GM19025 (cell line): ENCODE results near the gene KLF18.
"Not testable (repeated sequence)": the region's sequence is repeated elsewhere in the genome, so short reads cannot be mapped to it uniquely, and the experiment has no call there.

Experiments
- ATAC-seq: cut with Tn5 transposase; IDR thresholded peaks from one replicate; pipeline ENCODE4 v1.9.1; 2021; ENCODE audit warnings: mild to moderate bottlenecking, low read depth, moderate library complexity; ENCODE audit not compliant: unreplicated experiment

The KLF18 gene

DNA sequence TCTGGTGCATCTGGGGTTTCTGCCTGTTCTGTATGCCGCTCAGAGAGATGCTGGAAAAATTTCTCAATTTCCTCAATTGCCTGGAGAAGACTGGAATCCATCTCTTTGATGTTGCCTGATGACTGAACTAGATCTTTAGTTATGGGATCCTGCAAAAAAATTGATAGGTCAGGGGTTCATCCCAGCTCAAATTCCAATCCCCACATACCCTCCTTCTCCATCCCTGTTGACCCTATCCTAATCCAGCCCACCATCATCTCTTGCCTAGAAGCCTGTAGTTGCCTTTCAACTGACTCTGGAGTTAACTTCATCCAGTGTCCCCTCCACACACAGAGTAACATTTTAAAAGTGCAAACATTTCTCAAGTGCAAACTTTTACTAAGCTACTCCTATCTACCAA lies at the start of gene KLF18:
TSS of gene KLF18 (minus strand) at position 101 of the 400 bp plus-strand sequence. CDS start at position 101, 0 bp downstream.
- ATAC-seq: no peak

DNA sequence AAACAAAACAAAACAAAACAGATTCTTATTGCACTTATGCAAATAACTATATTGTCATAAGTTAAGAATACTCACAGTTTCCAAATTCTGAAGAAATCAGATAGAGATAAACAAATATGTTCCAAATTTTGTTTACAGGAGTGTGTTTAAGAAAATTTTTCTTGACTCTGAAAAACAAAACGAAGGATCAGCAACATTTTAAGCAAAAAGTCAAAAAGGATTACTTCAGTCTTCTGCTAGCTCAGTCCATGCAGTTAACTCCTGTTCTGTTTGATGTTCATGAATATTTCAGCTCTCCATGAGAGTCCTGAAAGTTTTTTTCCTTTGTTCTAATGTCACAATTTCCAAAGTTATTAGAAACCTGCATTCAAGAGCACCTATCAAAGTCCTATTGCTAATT lies 33.2 kb upstream of the KLF18 start:
- ATAC-seq: no peak

DNA sequence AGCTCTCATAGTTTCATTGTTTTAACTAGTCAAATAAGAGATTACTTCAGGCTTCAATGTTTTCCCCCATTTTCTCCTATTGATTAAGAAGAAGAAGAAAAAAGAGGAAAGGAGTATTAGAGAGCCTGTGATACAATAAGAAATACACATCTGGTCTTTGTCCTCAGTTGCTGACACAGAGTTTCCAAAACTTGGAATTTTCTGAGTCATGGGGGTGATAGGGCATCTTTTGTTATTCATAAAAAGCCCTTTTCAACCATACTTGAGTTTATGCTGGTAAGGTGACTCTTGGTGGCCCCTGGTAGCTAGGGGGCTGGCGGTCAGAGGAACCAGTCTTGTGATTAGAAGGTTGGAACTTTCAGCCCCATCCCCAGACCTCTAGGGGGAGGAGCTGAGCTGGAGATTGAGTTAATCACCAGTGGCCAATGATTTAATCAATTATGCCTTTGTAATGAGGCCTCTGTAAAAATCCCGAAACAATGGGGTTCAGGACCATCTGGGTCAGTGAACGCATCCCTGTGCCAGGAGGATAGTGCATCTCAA lies 28.9 kb upstream of the KLF18 start:
- no peak for ATAC-seq

DNA sequence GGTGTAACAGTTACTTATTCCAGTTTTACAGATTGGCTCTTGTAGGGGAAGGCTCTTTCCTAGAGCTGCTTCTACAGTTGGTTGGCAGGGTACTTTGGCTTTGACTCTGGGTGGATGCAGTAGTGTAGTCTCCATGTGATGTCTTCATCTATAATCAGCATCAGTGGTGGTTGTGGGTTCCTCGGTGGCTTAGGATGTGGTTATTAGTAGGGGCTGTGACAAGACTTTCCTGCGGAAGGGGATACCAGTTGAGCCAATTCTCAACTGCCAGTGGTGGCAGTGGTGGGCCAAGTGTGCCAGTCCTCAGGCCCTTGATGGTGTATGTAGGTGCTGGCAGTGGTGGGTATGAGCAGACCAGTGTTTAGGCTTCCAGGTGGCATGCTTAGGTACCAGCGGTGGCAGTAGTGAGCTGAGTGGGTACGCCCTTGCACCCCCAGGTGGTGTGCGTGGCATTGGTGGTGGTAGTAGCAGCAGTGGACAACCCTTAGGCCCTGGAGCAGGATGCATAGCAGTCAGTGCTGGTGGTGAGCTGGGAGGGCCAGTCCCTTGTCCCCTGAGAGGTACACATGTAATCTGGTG lies 27.2 kb upstream of the KLF18 start:
- ATAC-seq: no peak

DNA sequence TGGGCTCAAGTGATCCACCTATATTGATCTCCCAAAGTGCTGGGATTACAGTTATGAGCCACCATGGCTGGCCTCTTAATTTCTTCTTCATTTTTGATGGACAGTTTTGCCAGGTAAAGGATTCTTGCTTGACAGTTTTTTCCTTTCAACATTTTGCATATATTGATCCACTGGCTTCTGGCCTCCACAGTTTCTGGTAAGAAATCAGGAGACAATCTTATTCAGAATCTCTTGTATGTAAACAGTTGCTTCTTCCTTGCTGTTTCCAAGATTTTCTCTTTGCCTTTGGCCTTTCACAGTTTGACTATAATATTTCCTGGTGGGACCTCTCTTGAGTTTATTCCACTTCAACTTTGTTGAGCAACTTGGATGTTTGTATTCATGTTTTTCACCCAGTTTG lies 20.1 kb upstream of the KLF18 start:
- no peak for ATAC-seq

DNA sequence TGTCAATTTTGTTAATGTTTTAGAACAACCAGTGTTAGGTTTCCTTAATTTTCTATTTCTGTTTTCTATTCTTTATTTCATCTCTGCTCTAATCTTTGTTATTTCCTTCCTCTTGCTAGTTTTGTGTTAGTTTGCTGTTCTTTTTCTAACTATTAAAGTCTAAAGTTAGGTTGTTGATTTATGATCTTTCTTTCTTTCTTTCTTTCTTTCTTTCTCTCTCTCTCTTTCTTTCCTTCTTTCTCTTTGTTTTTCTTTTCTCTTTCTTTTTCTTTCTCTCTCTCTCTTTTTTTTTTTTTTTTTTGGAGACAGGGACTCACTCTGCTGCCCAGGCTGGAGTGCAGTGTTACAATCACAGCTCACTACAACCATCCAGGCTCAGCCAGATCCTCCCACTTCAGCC lies 17.4 kb upstream of the KLF18 start:
- no peak for ATAC-seq

DNA sequence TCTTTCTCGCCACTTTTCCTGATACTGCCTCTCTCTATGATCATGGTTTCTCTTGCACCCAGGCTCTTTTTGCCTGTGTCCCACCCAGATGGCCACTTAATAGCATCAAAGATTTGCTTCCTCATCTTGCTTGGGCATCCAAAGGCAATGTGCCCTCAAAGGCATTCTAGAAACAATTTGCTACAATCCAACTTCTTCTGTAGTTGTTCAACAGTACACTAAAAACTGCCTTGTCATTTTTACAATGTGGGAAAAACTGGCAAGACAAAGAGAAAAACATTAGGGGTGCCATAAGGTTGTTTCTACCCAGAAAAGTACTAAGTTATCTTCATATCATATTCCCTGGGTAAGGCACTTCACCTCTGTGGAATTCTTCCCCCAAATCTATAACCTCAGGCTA lies 16.5 kb upstream of the KLF18 start:
- ATAC-seq: no peak

DNA sequence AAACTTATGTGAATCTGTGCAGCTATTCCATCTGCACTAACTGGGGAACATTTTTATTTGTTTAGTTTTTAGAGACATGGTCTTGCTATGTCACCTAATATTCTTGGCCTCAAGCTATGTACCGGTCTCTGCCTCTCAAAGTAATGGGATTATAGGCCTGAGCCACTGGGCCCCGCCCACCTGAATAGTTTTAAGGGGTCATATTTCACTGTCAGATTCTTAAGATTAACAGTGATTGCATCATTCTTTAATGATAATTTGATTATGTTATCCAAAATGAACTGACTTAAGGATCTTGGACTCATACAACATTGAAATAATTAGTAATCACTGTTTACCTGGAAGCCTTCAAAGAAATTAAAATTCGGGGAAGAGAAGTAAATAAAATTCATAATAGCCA lies 12.6 kb upstream of the KLF18 start:
- no peak for ATAC-seq

DNA sequence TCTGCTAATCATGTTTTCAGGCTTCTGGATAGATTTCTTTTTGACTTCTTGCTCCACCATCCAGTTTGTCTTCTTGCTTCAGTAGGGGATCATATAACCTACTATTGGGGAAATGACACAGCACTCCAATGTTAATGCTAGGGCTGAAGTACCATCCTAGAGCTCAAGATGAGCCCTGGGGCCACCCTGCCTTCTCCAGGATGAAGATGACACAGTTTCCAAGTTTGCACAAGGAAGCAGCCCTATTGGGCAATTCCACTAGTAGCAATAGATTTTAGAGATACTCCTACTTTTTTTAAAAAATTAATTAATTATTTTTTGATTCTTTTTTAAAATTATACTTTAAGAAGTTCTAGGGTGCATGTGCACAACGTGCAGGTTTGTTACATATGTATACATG lies 11.3 kb upstream of the KLF18 start:
- ATAC-seq: no peak

DNA sequence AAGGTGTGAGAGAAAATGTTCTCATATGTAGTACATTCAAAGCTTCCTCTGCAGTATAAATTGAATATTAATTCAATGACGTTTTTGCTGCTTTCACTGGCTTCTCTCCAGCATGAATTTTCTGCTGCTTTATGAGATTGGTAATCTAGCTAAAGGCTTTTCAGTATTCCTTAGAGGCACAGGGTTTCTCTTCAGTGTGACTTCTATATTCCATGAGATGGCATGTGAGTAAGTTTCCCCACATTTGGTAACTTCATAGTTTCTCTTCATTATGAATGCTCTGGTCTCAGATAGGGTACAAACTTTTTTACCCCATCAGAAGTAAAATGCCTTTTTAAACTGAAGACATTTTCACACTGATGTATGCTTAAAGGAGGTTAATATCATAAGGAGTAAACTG lies 10.4 kb upstream of the KLF18 start:
- ATAC-seq: no peak

DNA sequence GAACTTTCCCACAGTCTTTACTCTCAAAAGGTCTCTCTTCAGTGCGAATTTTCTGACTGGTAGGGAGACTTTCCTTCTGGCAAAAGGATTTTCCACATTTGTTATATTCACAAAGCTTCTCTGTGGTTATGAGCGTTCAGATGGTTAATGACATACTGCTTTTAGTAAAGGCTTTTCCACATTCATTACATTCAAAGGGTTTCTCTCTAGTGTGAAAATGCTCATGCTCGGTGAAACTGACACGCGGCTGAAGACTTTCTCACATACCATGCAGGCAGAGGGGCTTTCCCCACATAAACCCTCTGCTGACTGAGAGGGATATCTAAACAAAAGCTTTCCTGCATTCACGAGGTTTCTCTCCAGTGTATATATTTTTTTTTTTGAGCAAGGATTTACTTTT lies 9.9 kb upstream of the KLF18 start:
- ATAC-seq: no peak

DNA sequence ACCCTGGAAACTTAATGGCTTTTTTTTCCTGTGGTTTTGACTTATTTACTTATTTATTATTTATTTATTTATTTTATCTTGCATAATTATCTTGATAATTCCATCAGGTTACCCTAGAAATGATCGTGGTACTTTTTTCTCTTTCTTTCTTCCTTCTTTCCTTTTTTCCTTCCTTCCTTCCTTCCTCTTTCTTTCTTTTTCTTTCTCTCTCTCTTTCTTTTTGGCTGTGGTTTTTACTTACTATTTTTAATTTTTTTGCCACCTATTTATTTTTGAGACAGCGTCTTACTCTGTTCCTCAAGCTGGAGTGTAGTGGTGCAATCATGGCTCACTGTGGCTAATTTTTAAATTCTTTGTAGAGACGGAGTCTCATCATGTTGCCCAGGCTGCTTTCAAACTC lies 6.2 kb upstream of the KLF18 start:
- no peak for ATAC-seq

DNA sequence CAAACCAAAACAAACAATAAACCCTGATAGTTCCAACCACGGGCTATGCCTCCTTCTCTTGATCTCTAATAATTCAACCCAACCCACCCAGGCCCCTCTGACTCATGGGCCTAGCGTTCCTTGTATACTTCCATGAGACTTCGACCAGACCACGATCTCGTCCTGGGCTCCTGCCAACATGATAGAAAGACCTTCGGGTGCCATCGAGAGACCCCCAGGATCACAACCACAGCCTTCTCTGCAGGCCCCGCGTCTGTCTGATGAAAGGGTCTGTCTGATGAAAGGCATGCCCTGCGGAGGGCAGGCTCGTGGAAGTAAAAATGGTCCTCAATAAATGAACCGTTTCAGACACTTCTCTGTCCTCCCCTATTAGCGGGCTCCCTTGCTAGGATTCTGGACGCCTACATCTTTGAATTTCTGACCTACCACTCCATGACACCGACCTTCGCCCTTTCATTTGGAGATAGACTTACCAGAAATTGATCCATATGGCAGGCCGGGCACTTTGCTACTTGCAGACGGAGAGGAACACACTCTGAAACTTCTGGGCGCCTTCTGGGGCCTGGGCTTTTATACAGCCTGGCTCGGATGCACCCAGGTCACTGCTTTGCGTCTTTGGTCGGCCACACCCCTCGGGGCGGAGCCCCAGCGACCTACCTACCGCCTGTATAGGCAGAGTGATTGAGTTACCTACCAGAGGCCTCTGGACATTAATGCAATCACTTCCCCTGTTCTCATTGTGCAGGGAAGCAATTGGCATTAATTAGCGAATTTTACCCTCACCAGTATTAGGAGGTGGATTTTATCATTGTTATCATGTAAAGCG lies 5.3 kb upstream of the KLF18 start:
- ATAC-seq: no peak

DNA sequence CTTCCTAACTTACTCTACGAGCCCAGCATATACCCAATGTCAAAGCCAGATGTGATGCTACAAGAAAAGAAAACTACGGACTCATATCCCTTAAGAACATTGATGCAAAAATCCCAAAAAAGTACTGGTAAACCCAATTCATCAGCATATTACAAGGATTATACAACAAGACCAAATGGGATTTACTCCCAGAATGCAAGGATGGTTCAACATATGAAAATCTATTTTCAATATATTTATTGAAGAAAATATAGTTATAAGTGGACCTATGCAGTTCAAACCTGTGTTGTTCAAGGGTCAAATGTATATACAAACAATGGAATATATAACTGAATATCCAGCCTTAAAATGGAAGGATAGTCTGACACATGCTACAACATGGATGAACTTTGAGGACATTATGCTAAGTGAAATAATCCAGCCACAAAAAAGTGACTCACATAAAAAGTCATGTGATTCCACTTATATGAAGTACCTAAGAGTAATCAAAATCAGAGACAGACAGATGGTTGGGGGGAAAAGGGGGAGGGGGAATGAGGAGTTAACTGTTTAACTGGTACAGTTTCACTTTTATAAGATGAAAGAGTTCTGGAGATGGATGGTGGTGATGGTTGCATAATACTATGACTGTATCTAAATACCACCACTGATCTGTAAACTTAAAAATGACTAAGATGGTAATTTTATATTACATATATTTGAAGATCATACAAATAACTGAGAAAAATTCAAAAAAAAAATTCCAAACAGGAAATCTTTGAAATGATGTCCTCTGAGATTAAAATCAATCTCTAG lies 3.7 kb upstream of the KLF18 start:
- no peak for ATAC-seq

DNA sequence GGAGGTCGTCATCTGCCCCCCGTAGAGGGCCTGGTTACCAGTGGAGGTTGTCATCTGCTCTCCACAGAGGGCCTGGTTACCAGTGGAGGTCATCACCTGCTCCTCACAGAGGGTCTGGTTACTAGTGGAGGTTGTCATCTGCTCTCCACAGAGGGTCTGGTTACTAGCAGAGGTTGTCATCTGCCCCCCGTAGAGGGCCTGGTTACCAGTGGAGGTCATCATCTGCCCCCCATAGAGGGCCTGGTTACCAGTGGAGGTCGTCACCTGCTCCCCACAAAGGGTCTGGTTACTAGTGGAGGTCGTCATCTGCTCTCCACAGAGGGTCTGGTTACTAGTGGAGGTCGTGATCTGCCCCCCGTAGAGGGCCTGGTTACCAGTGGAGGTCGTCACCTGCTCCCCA lies 1.9 kb downstream of the KLF18 start:
- ATAC-seq: not testable (repeated sequence)

DNA sequence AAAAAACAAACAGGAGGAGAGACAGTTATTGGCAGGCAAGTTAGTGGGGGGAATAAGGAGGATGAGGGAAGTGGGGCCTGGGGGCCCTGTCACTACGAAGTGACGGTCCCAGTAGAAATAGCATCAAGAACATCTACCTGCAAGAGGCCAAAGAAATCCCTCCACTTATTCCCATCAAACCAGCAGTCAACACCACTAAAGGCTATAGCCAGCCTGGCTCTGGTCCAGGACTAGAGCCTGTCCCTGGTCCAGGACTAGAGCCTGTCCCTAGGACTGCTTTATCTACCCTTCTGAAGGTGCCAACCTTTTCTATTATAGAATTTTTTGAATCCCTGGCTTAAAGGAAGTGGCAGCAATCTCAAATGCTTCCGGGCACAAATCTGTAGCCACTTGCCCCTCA lies 3.2 kb downstream of the KLF18 start:
- no peak for ATAC-seq

DNA sequence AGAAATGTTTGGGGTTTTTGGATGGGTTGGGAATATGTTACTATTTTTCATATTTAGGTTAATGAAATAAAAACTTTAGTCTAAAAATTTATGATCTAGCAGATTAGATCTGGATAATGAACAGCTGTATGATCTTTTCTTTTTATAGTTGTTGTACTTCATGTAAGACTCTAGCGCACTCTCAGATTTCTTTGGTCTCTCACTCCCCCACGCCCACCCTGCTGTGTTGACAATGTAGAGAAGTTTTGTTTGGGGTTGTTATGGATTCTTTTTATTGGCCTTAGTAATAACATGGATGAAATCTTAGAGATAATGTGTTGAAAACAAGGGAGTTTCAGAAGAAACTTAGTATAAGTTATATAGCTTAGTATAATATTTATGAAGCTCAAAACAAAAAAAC lies 5.5 kb downstream of the KLF18 start:
- no peak for ATAC-seq

DNA sequence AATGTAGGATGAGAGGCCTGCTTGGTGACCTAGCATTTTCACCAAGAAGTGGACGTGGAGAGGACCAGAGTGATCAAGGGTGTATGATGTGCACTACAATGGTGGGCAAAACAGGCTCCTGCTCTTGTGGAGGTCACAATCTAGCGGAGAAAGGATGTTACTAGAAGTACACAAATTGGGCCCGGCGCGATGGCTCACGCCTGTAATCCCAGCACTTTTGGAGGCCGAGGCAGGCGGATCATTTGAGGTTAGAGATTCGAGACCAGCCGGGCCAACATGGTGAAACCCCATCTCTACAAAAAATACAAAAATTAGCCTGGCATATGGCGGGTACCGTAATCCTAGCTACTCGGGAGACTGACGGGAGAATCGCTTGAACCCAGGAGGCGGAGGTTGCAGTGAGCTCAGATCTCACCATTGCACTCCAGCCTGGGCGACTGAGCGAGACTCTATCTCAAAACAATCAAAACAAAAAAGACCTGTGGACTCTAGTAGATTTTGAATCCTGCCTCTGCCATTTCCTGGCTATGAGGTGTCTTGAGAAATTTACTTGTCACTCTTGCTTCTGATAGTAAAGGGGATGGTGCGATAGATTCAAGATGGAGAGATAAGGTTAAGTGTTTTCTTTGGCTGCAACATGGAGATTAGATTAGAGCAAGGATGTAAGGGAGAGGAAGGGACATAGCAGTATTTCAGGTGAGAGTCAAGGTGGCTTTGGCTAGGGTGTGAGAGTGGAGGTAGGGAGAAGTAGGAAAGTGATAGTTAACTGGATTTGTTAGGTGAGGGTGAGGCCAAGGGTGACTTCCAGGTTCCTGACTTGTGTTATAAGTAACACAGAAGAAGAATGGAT lies 7.1 kb downstream of the KLF18 start:
- no peak for ATAC-seq

DNA sequence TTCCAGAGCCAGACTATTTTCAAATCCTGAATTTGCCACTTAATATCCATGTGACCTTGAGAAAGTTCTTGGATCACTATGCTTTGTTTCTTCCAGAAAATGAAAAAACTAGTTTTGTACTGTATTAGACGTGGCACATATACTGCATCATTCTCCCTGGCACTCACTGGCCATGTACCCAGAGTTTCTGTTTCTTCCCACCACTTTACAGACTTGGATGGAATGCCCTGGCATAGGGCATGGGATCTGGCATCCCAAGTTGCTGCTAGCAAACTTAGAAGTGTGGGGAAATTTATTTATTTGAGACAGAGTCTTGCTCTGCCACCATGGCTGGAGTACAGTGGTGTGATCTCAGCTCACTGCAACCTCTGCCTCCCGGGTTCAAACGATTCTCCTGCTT lies 10.0 kb downstream of the KLF18 start:
- no peak for ATAC-seq
